Epithelial cell of esophagus (primary cell): ENCODE data around the gene EML2.

Experiments
- DNase-seq: peaks from one replicate; pipeline ENCODE4 v3.0.0; 2010; ENCODE audit warnings: low read depth
- H3K4me3 ChIP-seq: 2 replicates; pipeline ENCODE4 v1.5.1; 2011; ENCODE audit warnings: mild to moderate bottlenecking, low read length, control low read depth
- CTCF ChIP-seq: IDR thresholded peaks from 2 replicates; pipeline ENCODE4 v1.5.1; 2011; ENCODE audit warnings: low read depth, mild to moderate bottlenecking, low read length, control low read depth, inconsistent platforms; ENCODE audit not compliant: insufficient read depth; ENCODE audit errors: missing control alignments

Gene EML2

GRCh38 chr19:45564131-45564780 lies 74.9 kb downstream of the EML2 start:
- no peak overlapping the region for H3K4me3 ChIP-seq

GRCh38 chr19:45560686-45561085 lies 78.5 kb downstream of the EML2 start:
- no peak for DNase-seq
- H3K4me3 ChIP-seq: no peak overlapping the region
- TF ChIP-seq CTCF: no peak

More at GRCh38 chr19:45564131-45564780, 74.9 kb downstream of the EML2 start:
- TF ChIP-seq CTCF: no peak
- DNase-seq: no peak

DNA sequence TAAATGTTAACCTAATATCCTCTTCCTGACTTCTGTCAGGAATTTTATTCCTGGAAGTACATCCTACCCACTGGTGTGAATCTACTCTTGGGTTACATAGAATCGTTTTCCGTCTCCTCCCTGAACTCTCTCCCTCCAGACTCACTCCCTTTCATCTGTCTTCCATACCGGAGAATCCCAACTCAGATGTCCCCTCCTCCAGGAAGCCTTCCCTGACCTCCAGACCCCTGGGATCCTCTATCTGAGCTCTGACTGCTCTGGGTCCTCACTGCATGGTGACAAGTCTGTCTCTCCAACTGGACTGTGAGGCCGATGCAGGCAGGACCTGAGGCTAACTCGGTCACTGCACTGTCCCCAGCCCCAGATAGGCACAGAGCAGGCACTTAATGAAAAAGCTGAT lies 79.2 kb downstream of the EML2 start:
- H3K4me3 ChIP-seq: no peak overlapping the region
- no peak for DNase-seq
- TF ChIP-seq CTCF: no peak
